Measurements from ENCODE around the gene ANKMY1.

DNA sequence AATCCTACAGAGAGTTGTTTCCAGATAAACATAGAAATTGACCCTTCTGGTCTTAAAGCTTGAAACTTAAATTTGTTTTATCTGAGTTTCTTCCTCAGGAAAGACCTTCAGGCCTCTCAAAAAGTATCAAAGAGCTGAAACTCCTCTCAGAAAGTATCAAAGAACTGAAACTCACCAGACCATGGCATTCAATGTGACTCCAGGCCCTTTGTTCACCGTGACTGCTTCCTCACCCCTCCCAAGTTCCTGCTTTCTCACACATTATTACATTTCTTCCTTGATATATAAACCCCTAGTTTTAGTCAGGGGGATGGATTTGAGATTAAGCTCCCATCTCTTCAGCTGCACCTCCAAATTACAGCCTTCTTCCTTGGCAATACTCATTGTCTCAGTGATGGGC is 6.0 kb downstream of the ANKMY1 start:
- TF ChIP-seq EP300 (IDR thresholded peaks at IDR 0.05), result no peak
- TF ChIP-seq, protein P1, sequence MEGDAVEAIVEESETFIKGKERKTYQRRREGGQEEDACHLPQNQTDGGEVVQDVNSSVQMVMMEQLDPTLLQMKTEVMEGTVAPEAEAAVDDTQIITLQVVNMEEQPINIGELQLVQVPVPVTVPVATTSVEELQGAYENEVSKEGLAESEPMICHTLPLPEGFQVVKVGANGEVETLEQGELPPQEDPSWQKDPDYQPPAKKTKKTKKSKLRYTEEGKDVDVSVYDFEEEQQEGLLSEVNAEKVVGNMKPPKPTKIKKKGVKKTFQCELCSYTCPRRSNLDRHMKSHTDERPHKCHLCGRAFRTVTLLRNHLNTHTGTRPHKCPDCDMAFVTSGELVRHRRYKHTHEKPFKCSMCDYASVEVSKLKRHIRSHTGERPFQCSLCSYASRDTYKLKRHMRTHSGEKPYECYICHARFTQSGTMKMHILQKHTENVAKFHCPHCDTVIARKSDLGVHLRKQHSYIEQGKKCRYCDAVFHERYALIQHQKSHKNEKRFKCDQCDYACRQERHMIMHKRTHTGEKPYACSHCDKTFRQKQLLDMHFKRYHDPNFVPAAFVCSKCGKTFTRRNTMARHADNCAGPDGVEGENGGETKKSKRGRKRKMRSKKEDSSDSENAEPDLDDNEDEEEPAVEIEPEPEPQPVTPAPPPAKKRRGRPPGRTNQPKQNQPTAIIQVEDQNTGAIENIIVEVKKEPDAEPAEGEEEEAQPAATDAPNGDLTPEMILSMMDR (IDR thresholded peaks at IDR 0.05), result no peak
- no peak for TF ChIP-seq POLR2A (IDR thresholded peaks at IDR 0.05; ENCODE audit: low read depth)
